8988T (cell line): ENCODE measurements around the gene SMTNL2.
A peak's percentile ranks its signal among the peaks of the same experiment; 100 is the strongest.

Experiments
- DNase-seq: peaks from one replicate; pipeline ENCODE4 v3.0.0; 2011

SMTNL2 gene

GRCh38 chr17:4584101-4584916 lies at the start of gene SMTNL2:
Gene SMTNL2 (plus strand): TSS chr17:4584529. CDS start chr17:4584606, 77 bp downstream.
- DNase-seq: peak; percentile 77

- DNase-seq: no peak
These were observed 49.2 kb upstream of the SMTNL2 start for GRCh38 chr17:4534928-4535666.

- DNase-seq: no peak
These were observed 48.6 kb upstream of the SMTNL2 start for GRCh38 chr17:4535667-4536258.

- DNase-seq: no peak
These were observed 48.0 kb upstream of the SMTNL2 start for GRCh38 chr17:4536259-4536741.

GRCh38 chr17:4536742-4537411 lies 47.5 kb upstream of the SMTNL2 start:
- no peak for DNase-seq

GRCh38 chr17:4537451-4538235 lies 46.7 kb upstream of the SMTNL2 start:
- no peak for DNase-seq

- DNase-seq: no peak
These were observed 45.9 kb upstream of the SMTNL2 start for GRCh38 chr17:4538236-4539002.

GRCh38 chr17:4539025-4539424 lies 45.3 kb upstream of the SMTNL2 start:
- DNase-seq: no peak

GRCh38 chr17:4539576-4540223 lies 44.6 kb upstream of the SMTNL2 start:
- no peak for DNase-seq

GRCh38 chr17:4540224-4540651 lies 44.1 kb upstream of the SMTNL2 start:
- DNase-seq: peak; percentile 79

GRCh38 chr17:4540687-4541327 lies 43.5 kb upstream of the SMTNL2 start:
- DNase-seq: no peak

GRCh38 chr17:4541328-4542002 lies 42.9 kb upstream of the SMTNL2 start:
- no peak for DNase-seq

- no peak for DNase-seq
These were observed 42.2 kb upstream of the SMTNL2 start for GRCh38 chr17:4542003-4542725.

GRCh38 chr17:4542726-4543191 lies 41.6 kb upstream of the SMTNL2 start:
- DNase-seq: no peak

GRCh38 chr17:4543557-4544026 lies 40.7 kb upstream of the SMTNL2 start:
- no peak for DNase-seq

GRCh38 chr17:4544135-4544950 lies 40.0 kb upstream of the SMTNL2 start:
- DNase-seq: no peak

GRCh38 chr17:4544951-4545216 lies 39.4 kb upstream of the SMTNL2 start:
- DNase-seq: no peak
